Activated naive CD8-positive, alpha-beta T cell treated with anti-CD3 and anti-CD28 coated beads, Interleukin-2, amount 50 U/mL, for 16 hours (primary cell): ENCODE data around the gene GPR137.

Experiments
- DNase-seq: peaks from one replicate; pipeline ENCODE4 v3.0.0-alpha.2; 2020; ENCODE audit warnings: low read depth, low spot score

The GPR137 gene

DNA sequence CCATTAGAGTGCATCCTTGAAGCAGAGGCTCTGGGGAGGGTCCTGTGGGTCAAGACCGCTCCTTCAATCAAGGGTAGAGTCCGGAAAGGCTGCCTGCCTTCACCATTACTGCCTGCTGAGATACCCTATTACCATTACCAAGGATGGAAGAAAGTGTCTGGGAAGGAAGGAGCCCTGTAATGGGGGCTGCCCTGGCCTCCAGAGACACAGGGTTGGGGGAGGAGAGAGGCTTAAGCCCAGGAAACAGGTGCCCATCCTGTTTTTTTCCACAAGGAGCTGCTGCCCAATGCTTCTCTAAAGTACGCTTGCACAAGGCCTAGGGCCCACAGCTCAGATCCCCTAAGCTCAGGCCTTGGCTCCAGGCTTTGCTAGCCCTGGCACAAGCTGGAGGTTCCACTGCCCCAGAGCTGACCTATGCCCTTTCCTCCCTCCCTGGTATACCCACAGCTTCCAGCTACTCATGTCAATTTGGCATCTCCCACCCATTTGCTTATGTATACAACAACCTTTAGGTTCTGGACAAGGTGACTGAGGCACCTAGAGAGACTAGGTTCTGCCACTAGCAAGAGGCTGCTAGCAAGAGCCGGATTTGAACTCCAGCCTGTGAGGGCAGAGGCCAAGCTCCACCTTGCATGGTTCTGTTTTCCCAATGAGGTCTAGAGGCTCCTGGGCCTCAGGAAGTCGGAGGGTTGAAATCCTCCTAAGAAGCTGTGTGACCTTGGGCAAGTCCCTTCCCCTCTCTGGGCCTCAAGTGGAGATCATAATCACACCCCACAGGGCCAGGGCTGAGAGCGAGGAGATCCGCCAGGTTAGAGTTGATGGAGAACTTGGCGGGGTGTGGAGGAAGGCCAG, 35.9 kb upstream of the GPR137 start:
- DNase-seq = no peak

DNA sequence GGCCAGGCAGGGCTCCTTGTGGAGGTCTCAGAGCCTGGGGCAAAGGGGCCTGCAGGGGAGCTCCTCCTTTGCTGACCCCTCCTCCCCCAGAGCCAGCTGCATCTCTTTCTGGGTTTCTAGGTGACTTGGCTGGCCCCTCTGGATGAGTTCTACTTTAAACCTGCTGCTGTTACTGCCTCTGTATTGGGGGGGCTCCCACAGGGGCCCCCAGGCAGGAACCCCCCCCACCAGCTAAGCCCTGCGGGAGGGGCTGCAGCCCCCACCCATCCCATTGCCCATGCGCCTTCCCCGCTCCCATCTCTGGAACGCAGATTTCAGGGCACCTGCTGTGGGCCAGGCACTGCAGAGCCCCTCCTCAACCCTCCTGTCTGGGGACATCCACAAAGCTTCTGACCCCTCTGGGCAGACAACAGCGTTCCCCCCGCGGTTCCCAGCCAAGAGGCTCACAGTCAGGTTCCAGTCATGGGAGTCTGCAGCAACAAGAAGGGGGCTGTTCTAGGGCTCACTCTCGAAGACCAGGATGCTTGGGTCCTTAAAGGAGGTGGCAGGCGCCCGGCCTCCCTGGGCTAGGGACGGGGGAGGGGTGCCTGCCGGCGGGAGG, 35.1 kb upstream of the GPR137 start:
- no peak for DNase-seq

DNA sequence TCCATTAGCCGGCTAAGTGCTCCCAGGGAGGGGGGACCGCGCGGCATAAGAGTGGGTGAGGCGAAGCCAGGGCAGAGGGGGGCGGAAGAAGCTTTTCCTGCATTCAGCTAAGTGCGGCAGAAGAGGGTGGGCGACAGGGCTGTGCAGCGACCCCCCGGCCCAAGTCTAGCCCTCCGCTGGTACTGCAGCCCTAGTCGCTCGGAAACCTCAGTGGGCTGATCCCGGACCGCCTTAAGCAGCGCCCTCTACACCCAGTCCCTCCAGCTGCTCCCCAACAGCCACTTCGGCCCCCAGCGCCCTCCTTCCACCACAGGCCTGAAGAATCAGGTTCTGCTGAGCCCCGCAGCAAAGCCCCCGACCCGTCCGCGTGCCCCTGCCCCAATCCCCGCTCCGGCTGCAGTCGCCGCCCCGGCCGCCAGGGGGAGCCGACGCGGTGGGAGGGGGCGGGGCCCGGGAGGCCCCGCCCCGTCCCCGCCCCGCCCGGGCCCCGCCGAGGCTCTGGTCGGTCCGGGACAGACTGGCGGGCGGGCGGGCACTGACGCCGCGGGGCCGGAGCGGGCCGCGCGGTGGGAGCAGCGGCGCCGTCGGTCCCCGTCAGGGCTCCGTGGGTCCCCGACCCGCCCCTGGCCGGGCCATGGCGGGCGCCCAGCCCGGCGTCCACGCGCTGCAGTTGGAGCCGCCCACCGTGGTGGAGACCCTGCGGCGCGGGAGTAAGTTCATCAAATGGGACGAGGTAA, 34.5 kb upstream of the GPR137 start, which contains the start of gene PLCB3:
Gene PLCB3 (plus strand): TSS at position 515 of the 737 bp plus-strand sequence. CDS start 120 bp downstream, at position 635.
- DNase-seq = no peak

DNA sequence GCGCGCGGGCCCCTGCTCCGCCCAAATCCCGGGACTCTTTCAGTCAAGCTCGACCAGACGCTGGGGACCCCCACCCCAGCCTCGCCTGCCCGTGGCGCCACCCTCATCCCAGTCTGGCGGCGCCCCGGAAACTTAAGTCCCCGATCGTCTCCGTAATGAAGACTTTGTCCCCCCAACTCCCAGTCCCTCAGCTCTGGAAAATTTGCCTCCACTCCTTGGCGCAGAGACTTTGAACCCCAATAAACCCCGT, 34.0 kb upstream of the GPR137 start:
- no peak for DNase-seq

DNA sequence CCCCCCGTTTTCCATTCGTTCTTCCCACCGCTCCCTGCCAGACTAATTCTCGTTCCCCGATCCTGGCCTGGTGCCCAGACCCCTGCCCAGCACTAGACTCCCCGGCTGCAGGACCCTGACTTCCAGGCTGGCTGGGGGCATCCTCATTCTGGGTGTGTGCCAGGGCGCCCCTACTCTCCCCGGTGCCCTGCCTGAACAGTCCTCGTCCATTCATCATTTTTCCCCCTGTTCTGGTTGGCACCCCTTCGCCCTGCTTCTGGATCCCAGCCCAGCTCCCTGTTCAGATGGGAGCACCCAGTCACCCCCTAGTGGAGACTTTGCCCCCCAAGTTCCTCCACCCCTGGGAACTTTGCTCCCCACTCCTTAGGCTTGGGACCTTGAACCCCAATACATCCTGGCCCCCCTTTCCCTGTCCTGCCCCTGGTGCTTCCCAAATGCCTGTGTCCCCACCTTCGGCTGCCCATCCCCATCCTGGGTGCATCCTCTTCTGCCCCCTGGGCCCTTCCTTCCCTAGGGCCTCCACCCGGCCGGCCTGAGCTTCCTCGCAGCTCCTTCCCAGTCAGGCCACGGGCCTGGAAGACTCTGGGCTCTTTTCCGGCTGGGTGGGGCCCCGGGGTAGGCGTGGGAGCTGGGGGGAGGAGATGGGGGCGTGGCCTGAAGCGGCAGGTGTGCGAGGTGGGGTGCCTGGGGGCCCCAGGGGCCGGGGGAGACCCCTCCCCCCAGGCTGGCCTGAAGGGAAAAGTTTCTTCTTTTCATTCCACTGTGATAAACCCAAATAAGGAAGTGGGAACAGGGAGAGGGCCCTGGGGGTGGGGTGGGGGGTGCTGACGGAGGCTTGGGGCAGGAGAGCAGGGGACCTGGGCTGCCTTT, 33.4 kb upstream of the GPR137 start:
- no peak for DNase-seq

DNA sequence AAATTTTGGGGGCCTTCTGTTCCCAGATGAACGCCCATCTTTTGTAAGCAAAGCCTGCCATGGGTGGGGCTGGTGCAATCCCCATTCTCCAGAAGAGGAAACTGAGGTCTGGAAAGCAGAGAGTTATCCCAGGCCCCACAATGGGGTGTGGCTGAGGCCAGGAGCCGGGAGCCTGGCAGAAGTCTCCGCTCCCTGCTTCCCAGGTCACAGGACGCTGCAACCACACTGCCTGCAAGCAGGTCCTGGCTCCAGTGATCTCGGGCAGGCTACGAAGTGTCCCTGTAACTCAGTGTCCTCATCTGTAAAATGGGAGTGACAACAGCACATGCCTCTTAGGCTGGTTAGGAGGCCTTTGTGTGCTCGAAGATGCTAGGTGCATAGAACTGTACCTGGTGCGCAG, 32.6 kb upstream of the GPR137 start:
- DNase-seq = no peak

DNA sequence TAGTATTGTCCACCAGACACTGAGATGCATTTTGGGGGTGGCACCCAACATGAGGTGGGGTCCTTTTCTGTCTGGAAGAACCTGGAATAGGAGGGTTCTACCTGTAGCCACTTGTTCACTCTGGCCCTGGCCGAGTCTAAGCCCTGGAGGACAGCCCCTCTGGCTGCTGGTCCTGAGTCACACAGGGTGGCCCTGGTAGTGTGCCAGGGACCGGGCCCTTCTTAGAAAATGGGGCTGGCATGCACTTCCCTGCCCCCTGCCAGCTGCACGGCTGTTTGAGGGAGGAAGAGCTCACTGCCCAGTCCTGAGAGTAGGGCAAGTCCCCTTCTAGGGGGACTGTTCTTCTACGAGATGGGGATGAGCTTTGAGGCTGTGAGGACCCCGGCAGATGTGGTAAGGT, 32.2 kb upstream of the GPR137 start:
- no peak for DNase-seq

DNA sequence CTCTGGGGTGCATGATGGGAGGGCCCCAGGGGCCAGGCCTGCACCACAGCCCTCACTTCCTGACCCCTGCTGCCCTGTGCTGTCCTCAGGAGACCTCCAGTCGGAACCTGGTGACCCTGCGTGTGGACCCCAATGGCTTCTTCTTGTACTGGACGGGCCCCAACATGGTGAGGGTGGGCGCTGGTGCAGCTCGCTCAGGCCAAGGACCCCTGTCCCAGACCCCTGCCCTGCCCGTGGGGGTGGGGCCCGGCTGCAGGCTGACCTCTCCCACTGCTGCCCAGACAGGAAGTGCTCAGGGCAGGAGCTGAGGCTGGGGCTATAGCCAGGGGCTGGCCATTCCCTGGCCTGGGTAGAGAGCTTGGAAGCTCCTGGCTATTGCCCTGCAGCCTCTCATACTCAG, 31.3 kb upstream of the GPR137 start:
- DNase-seq = no peak

DNA sequence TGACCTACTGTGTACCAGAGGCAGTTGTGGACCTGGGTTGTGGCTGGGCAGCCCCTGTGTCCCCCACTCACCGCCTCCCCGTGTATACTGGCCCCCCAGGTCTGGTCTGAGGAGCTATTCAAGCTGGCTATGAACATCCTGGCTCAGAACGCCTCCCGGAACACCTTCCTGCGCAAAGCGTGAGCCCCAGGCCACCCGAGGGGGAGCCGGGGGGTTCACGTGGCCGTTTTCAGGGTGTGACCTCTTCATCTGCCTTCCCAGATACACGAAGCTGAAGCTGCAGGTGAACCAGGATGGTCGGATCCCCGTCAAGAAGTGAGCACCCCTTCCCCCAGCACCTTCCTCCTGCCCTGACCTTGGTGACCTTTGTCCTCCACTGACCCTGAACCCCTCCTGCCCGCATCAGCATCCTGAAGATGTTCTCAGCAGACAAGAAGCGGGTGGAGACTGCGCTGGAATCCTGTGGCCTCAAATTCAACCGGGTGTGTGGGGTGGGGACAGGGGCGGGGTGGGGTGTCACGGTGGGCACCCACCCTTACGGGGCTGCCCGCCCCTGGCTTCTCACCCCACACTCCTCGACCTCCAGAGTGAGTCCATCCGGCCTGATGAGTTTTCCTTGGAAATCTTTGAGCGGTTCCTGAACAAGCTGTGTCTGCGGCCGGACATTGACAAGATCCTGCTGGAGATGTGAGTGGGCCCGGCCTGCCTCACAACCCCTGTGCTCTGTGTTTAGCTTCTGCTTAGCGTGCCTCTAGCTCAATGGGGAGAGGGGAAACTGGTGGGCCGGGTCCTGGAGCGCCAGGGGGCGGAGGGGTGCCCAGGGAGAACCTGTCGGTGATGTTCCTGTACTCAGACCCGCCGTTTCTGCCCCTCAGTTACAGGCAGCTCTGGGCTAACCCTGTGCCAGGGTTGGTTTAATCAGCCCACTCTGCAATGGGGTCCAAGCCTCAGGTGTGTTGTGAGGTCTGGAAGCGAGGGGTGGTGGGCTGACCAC, 30.2 kb upstream of the GPR137 start:
- DNase-seq = no peak

DNA sequence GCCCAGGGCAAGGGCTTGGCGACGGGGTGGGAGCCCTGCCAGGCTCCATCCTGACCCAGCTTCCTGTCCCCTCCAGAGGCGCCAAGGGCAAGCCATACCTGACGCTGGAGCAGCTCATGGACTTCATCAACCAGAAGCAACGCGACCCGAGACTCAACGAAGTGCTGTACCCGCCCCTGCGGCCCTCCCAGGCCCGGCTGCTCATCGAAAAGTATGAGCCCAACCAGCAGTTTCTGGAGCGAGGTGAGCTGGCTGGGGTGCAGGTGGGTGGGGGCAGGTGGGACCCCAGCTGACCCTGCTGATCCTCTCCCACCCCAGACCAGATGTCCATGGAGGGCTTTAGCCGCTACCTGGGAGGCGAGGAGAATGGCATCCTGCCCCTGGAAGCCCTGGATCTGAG, 29.3 kb upstream of the GPR137 start:
- DNase-seq = no peak

DNA sequence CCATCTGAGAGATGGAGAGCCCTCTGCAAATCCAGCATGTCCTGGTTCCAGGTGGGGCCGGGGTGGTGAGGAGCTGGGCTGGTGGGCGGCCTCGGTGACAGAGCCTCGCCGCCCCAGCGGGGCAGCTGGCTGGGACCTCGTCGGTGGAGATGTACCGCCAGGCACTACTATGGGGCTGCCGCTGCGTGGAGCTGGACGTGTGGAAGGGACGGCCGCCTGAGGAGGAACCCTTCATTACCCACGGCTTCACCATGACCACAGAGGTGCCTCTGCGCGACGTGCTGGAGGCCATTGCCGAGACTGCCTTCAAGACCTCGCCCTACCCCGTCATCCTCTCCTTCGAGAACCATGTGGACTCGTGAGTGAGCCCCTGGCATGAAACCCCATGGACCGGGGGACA, 27.3 kb upstream of the GPR137 start:
- DNase-seq = no peak

DNA sequence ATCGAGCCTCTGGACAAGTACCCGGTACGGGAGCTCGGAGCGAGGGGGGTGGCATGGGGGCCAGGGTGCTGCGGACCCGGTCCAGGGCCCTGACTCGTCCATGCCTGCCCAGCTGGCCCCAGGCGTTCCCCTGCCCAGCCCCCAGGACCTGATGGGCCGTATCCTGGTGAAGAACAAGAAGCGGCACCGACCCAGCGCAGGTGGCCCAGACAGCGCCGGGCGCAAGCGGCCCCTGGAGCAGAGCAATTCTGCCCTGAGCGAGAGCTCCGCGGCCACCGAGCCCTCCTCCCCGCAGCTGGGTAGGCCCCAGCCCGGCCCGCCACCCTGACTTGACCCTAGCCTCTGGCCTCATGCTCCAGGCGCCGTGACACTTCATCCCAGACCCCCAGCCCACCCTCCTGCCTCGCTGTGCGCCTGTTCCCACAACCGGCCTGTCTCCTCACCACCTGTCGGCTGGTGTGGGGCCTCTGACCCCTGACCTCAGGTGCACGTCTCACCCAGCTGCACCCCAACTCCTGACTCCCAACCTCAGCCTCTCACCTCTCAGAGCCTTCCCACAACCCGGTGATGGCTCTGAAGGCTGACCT, 26.6 kb upstream of the GPR137 start:
- DNase-seq = no peak

DNA sequence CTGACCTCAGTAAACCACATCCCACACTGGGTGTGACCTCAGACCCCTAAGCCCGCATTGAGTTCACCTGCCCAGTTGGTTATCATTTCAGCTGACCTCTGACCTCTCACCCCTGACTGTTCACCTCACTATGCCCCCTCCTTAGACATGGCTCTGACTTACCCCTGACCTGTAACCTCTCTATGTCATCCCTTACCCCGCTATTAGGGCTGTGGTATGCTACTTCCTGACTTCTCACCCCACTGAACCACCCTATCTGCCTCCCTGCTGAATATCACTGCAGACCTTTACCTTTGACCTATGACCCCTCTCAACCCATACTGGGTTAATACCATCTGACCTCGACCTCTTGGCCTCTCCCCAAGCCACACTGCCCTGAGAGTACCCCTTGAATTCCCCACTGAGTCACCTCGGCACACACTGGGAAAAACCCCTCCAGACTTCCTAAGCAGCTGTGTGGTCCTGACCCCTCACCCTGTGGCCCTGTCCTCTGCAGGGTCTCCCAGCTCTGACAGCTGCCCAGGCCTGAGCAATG, 26.0 kb upstream of the GPR137 start:
- DNase-seq = no peak

DNA sequence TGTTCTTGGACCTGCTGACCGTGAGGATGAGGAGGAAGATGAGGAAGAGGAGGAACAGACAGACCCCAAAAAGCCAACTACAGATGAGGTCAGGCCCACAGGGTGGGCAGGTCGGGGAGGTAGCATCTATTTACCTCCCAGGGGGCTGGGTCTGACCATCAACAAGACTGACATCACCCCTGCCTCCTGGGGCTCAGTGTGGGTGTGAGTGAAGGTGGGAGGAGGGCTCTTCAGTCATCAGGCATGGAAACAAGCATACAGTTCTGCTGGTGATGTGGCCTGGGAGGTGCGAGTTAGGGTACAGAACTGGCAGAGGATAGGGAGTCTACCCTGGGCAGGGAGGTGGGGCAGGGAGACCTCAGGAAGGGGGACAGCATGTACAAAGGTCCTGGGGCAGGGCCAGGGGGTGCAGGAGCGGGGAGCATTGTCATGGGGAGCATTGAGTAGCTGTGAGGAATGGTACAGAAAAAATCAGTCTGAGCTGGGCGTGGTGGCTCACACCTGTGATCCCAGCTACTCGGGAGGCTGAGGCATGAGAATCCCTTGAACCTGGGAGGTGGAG, 25.4 kb upstream of the GPR137 start:
- DNase-seq = no peak

DNA sequence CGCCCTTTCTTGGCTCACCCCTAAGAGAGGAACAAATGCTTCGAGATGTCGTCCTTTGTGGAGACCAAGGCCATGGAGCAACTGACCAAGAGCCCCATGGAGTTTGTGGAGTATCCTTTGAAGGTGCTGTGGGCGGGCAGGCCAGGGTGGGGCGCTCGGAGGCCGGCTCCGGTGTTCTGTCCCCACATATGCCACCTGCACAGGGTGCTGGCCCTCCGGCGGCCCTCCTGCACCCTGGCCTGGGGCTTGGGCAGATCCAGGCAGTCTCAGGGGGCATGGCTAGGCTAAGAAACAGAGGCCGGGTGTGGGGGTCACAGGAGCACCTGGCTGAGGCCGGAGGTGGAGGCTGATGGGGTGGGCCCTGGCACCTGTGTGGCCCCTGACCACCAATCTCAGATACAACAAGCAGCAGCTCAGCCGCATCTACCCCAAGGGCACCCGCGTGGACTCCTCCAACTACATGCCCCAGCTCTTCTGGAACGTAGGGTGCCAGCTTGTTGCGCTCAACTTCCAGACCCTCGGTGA, 24.0 kb upstream of the GPR137 start:
- DNase-seq = no peak

DNA sequence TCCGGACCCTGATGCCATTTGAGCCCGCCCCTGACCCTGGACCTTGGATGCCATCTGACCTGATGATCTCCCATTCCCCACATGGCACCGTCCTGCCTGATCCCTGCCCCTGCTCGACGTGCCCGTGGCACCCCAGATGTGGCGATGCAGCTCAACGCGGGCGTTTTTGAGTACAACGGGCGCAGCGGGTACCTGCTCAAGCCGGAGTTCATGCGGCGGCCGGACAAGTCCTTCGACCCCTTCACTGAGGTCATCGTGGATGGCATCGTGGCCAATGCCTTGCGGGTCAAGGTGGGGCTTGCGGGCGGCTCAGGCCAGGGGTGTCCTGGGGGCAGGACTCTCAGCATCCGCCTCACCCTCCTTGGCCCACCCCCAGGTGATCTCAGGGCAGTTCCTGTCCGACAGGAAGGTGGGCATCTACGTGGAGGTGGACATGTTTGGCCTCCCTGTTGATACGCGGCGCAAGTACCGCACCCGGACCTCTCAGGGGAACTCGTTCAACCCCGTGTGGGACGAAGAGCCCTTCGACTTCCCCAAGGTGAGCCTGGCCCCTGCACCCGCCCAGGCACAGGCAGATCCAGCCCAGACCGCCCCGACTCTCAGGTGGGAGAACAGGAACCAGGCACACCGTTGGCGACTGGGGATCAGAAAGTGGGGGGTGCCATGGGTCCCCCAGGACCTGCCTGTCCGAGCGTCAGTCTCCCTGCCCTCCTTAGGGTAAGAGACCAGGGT, 23.2 kb upstream of the GPR137 start:
- DNase-seq = no peak

DNA sequence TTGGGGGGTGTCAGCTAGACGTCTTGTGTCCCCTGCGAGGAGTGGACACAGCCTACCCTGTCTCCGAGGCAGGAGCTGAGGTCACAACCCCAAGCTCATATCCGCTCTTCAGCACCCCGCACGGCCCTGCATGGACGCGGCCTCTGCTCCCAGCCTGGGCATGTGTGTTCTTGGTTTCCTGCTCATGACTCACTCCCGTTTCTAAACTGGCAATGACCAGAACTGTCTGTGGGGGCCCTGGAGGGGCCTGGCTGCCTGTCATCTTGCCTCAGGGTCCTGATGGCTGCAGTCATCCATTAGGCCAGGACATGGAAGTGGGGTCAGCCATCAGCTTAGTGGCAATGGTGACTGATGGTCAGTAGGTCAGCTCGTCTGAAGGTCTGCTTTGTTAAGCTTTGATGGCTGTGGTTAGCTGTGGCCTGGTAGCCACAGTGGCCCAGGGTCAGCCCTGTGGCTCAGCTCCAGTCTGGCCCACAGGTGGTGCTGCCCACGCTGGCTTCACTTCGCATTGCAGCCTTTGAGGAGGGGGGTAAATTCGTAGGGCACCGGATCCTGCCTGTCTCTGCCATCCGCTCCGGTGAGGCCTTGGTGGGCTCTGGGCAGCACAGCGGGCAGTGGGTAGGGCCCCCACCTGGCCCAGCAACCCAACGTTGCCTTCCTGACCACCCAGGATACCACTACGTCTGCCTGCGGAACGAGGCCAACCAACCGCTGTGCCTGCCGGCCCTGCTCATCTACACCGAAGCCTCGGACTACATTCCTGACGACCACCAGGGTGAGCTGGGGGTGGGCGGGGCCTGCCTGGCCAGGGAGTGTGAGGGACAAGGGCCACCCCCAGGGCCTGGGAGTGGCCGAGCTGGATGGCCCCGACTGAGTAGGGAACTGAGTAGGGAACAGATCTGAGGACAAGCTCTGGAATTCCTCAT, 22.4 kb upstream of the GPR137 start:
- DNase-seq = no peak

DNA sequence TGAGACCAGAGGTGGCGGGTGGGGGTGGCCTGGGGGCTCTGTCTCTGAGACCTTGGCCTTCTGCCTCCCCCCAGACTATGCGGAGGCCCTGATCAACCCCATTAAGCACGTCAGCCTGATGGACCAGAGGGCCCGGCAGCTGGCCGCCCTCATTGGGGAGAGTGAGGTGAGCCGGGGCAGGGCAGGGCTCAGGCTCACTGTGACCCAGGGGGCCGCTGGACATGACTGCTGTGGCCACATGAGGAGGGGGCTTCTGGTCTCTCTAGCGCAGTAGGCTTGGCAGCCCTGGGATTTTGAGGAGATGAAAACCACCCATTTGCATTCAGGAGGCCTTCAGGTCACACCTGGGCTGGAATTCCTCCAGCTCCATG, 21.7 kb upstream of the GPR137 start:
- no peak for DNase-seq
